Endometrial microvascular endothelial cells (primary cell): ENCODE measurements around the gene SRP68. TPM values are rescaled to one million over a fixed set of nuclear protein-coding genes. Genes with fewer than 3 reads are reported as not detected.

ENCODE experiments used
- in situ Hi-C: cut with HindIII; loops from 2 replicates; pipeline ENCODE4 v1.10.0; 2017; ENCODE audit warnings: low sequenced_read_pairs, low pct_unique_long_range_greater_than_20kb; ENCODE audit errors: inconsistent ontology term
- total RNA-seq: library from RNA; depleted of rRNA; stranded (reverse); fragments of >200 nt; gene quantifications from one replicate; pipeline ENCODE4 v1.2.3, GENCODE V29; 2015; ENCODE audit errors: inconsistent ontology term

The SRP68 gene
- total RNA-seq, 1 donor from 2014 or later = 42.7 TPM

DNA sequence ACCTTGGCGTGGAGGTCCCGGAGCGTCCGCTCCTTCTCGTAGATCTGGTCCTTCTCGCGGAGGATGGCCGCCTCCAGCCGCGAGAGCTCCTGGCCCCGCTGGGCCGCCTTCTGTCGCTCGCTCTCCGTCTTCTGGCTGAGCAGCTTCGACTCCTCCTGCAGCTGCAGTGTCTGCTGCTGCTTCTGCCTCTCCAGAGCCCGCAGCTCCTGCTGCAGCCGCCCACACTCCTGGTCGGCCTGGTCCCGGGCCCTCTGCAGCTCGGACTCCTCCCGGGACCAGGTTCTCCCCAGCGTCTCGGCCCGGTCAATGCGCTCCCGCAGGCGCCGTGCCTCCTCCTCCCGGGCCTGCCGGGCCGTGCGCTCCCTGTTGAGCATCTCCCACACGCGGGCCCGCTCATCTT, 64.1 kb downstream of the SRP68 start:
- in situ Hi-C loops = no loop called here

DNA sequence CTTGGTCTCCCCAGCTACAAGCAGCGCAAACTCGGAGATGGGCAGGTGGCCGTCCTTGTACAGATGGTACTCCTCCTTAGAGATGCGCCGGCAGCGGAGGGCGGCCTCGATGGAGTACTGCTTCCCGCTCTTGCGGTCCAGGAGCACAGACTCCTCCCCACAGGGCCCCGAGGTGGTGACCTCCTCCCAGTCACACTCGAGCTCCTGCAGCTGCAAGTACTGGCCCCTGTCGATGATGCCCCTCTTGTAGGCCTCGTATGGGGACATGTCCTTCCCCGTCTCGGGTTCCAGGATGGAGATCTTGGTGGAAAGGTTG, 64.5 kb downstream of the SRP68 start:
- in situ Hi-C loops = no loop called here

DNA sequence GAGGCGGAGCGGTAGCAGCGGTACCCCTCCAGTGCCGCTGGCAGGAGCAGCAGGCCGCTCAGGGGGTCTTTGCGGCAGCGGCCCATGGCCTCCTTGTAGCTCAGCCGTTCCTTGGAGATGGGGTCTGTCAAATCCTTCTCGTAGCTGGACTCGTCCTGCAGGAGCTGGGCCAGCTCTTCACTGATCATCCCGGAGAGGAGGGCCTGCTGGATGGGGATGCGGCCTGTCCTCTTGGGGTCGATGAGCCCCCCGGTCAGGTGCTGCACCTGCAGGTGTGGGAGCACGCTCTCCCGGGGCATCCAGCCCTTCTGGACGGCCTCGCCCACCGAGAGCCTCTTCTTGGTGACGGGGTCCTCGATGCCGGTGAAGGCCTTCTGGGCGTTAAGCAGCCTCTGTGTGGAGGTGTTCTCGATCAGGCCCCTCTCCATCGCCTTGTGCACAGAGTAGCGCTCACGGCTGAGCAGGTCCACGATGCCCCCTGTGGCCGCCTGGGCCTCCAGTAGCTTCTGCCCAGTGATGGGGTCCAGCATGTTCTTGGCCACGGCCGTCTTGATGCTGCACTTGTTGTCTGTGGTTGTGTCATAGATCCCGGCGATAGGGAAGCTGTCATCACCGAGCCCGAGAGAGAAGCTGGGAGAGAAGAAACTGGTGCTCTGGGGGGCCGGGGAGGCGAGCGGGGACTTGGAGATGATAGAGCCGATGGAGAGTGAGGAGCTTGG, 65.0 kb downstream of the SRP68 start:
- in situ Hi-C loops = no loop called here

DNA sequence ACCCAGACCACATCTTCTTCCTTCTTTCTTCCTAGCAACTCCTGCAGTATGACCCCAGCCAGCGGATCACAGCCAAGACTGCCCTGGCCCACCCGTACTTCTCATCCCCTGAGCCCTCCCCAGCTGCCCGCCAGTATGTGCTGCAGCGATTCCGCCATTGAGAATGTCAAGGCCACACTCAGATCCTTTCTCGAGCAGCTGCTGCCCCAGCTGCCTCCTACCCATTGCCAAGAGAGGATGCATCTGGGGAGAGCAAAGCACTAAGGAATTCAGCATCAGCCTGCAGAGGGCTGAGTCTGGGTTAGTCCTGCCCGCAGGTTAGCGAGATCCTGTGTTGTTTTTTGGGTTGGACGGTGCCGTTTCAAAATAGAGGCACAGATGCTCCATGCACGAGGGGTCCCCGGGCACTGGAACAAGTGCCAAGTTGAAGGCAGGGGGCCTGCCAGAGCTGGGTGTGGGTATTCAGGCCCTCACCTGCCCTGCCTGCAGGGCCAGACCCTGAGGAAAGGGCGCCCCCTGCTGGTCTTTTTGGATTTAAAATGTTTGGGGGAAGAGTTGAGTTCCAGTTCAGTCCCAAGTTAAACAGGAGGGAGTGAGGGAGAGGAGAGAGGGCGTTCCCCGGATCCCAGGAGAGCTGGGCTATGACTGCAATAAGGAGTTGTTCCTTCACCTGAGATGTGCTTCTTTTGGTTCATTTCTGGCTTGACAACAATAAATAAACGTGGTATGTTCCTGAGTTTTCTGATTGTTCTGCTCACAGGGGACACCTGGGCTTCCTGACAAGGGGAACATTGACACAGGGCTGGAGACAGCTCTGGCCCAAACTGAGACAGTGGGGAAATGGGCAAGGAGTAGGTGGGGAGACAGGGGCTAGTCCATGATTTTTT, 66.8 kb downstream of the SRP68 start:
- in situ Hi-C loops = no loop called here

DNA sequence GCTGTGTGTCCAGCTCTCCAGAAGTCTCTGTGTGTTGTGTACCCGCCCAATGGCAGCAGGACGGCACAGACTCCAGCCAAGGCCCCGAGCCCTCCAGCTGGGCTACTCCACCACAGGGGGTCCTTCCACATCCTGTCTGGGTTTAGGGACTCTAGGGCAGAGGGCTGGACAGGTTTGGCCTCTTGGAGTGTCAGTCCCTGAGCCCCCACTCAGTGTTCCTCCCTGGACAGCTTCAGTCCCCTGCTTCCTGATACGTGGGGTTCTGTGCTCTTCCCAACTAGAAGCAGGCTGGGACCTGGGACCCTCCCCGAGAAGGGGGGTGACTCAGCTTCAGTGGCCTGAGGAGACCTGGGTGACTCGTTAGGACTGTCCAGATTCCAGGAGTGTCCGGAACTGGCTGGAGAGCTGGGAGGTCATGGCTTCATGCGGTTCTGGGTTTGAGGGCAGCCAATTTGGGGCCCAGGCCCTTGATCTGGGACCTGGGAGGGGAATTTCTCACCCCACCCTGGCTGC, 67.5 kb downstream of the SRP68 start:
- in situ Hi-C loops = no loop called here

DNA sequence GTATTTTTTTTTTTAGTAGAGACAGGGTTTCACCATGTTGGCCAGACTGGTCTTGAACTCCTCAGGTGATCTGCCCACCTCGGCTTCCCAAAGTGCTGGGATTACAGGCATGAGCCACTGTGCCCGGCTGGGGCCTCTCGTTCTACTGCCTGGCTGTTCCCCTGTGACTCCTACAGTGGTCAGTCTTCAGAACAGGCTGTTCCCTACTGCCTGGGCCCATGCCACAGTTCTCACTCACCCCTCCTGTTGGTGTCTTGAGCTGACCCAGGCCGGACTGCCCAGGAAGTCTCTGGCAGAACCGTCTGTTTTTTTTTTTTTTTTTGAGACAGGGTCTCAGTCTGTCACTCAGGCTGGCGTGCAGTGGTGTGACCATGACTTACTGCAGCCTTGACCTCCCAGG, 68.4 kb downstream of the SRP68 start:
- in situ Hi-C loops = no loop called here

DNA sequence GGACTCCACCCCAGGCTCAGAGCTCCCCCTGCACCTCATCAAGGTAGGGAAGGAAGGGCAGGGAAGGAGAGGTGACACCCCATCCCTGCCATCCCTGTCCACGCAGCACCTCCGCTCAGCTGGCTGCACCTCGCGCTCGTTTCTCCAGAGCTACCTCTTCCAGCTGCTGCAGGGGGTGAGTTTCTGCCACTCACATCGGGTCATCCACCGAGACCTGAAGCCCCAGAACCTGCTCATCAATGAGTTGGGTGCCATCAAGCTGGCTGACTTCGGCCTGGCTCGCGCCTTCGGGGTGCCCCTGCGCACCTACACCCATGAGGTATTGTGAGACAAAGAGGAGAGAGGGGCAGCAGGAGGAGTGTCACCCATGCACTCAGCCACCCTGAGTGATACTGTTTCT, 70.2 kb downstream of the SRP68 start:
- in situ Hi-C loops = no loop called here

DNA sequence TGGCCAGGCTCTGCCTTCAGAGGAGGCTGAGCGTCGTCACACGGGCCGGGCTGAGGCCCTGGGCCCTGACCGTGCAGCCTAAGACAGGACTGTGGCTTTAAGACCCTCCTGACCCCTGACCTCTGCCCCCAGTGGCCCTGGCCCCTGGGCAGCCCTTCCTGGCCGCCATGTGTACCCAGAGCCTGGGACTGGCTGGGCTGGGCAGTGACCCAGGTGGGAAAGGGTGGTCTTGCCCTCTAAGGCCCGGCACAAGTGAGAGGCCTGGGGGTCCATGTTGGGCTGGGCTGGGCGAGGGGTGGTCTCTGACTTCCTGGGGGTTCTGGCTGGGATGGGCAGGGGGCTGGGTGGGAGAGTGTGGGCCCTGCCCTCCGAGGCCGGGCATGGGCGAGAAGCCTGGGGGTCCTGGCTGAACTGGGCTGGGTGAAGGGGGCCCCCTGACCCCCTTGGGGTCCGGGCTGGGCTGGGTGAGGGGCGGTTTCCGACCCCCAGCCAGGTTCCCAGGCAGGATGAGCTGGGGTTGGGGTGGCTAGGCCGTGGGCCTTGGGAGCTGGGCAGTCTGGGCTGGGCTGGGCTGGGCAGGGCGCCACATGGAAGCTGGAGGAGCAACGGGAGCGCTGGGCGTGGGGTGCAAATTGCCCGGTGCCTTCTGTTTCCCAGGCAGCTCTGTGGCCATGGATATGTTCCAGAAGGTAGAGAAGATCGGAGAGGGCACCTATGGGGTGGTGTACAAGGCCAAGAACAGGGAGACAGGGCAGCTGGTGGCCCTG, 71.4 kb downstream of the SRP68 start, which contains the start of gene CDK3:
TSS of gene CDK3 (plus strand) at position 101 of the 767 bp plus-strand sequence. CDS start at position 672, 571 bp downstream.
- in situ Hi-C loops = no loop called here

DNA sequence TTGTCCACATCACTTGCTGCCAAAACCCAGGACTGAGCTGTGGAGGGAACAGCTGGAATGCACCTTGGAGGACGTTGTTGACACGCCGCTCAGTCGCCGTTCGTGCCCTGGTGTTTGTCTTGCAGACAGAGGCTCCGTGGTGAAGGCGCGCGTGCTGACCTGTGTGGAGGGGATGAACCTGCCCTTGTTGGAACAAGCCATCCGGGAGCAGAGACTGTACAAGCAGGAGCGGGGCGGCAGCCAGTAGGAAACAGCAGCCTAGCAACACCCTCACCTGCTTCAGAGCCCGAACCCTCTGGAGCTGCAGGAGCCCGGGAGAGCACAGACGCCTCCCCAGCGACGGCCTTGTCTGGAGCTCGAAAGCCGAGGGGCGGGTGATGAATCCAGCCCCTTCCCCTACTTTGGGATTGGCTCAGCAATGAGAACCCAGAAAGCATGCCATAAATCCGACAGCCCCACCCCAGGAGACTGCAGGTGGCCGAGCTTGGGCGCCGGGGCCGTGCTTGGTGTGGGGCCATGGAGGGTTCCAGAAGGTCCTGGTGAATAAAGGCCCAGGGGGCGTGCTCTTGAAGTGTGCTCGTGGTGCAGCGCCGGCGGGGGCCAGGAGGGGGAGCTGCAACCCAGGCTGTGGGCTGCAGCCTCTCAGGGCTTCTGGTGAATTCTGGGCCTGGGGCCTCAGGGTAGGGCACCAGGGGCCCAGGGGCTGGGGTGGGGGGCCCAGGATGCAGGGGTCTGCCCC, 72.1 kb downstream of the SRP68 start:
- in situ Hi-C loops = no loop called here

DNA sequence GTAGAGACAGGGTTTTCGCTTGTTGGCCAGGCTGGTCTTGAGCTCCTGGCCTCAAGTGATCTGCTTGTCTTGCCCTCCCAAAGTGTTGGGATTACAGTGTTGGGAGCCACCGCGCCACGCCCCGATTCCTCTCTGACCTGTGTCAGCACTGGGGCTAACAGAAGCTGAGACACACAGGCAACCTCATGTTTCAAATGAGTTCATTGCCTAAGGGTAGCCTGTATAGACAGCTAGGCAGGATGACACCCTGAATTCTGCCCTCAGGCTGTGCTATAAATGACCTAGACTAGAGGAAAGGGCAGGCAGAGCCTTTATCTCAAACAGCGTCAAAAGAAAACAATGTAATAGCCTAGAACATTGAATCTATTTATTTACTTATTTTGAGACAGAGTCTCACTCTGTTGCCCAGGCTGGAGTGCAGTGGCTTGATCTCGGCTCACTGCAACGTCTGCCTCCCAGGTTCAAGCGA, 74.0 kb downstream of the SRP68 start:
- in situ Hi-C loops = no loop called here

DNA sequence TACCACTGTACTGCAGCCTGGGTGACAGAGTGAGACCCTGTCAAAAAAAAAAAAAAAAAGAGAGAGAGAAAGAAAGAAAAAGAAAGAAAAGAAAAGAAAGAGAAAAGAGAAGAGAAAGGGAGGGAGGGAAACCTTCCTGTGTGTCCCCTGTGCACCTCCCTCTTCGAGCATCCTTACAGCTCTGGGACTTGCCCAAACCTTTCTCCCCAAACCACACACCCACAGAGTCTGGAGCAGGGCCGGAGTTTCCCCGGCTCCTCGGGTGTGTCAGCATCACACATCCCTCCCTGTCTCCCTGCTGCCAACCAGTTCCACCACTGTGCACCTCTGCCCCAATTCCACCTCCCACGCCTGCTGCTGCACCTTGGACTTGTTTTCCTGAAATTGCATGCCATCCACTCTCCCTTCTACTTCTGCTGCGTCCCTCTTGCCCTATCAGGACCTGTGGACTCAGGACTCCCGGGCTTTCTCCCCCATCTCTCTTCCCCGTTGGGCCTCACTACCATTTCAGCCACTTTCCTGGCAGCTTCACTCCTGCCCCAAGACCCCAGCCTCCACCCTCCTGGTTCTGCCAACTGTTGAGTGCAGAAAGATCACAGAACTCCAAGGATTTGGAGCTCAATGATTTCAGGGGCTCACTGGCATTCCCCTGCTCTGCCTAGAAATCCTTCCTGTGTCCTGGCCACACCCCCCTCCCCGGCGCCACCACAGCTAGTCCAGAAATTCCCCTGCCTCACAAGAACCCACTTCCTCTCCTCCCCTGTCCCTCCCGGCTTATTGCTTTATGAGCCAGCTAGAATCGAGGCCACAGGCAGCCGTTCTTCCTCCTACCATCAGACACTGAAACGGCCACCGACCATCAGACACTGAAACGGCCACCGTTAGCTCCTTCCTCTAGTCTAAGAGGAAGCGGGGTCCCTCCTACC, 75.4 kb downstream of the SRP68 start:
- in situ Hi-C loops = no loop called here

DNA sequence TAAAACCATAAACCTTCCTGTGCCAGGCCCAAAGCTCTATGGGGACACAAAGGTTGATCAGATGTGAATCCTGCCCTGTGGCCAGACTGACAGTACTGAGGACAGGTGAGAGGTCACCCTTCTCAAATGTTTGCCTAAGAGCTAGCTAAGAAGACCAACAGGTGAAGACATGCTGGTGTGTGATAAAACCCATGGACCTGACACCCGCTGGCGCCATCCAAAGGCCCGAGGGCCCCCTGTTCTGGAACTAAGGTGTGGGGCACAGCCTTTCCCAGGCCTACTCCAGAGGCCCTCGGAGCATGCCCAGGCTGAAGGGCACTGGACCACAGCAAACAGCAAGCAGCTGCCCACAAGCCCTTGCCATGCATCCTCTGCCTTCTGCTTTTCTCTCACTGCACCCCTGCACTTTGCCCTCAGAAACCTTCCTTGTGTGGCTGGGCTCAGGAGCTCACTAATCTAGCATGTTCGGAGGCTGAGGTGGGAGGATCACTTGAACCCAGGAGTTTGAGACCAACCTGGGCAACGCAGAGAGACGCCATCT, 76.9 kb downstream of the SRP68 start:
- in situ Hi-C loops = no loop called here

DNA sequence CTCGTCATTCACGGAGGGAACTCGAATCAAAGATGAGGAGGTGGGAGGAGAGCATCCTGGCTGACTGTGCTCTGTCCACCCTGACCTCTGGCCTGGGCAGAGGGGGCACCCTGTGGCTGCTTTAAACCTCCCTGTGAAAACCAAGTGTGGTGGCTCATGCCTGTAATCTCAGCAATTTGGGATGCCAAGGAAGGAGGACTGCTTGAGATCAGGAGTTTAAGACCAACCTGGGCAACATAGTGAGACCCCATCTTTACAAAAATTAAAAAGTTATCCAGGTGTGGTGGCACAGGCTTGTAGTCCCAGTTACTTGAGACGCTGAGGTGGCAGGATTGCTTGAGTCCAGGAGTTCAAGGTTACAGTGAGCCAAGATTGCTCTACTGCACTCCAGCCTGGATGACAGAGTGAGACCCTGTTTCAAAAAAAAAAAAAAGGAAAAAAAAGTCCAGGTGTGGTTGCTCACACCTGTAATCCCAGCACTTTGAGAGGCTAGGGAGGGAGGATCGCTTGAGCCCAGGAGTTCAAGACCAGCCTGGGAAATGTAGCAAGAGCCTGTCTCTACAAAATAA, 77.4 kb downstream of the SRP68 start:
- in situ Hi-C loops = no loop called here

DNA sequence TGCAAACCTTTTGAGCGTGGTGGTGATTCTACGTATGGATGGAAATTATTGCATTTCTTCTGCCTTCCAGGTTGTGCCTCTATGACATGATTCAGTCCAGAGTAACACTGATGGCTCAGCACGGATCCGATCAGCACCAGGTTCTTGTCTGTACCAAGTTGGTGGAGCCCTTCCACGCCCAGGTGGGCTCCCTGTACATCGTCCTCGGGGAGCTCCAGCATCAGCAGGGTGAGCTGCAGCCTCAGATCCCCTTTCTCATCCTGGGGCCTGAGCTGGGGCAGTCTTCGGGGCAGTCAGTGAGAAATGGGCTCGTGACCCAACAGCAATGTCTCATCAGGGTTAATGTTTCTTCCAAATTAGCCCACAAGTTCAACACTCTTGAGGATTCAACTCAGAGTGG, 80.9 kb downstream of the SRP68 start:
- in situ Hi-C loops = no loop called here
